Measurements from ENCODE around the gene MED12L.
A peak's percentile ranks its signal among the peaks of the same experiment; 100 is the strongest.

MED12L gene

GRCh38 chr3:151345859-151346258 lies 260.4 kb downstream of the MED12L start:
- DNase-seq, result peak; percentile 11

GRCh38 chr3:151346292-151346691 lies 260.8 kb downstream of the MED12L start:
- no peak for DNase-seq

- DNase-seq, result no peak
These were observed 262.0 kb downstream of the MED12L start for GRCh38 chr3:151347432-151347831.

GRCh38 chr3:151350656-151351055 lies 265.2 kb downstream of the MED12L start:
- DNase-seq, result no peak

- DNase-seq, result no peak
These were observed 265.8 kb downstream of the MED12L start for GRCh38 chr3:151351219-151351618.

- no peak for DNase-seq
These were observed 266.2 kb downstream of the MED12L start for GRCh38 chr3:151351648-151352047.

GRCh38 chr3:151356794-151357462 lies 271.5 kb downstream of the MED12L start:
- DNase-seq, result no peak

- DNase-seq, result no peak
These were observed 272.0 kb downstream of the MED12L start for GRCh38 chr3:151357463-151357850.

GRCh38 chr3:151362751-151363174 lies 277.3 kb downstream of the MED12L start:
- no peak for DNase-seq

GRCh38 chr3:151366993-151367392 lies 281.5 kb downstream of the MED12L start:
- DNase-seq, result no peak

GRCh38 chr3:151367448-151367847 lies 282.0 kb downstream of the MED12L start:
- DNase-seq, result no peak

GRCh38 chr3:151371526-151371925 lies 286.1 kb downstream of the MED12L start:
- no peak for DNase-seq

- no peak for DNase-seq
These were observed 286.8 kb downstream of the MED12L start for GRCh38 chr3:151372063-151372820.

- DNase-seq, result no peak
These were observed 292.4 kb downstream of the MED12L start for GRCh38 chr3:151377768-151378385.

GRCh38 chr3:151379083-151379734 lies 293.7 kb downstream of the MED12L start:
- DNase-seq, result no peak

GRCh38 chr3:151382671-151383070 lies 297.2 kb downstream of the MED12L start:
- DNase-seq, result no peak

- no peak for DNase-seq
These were observed 297.6 kb downstream of the MED12L start for GRCh38 chr3:151383111-151383510.

- no peak for DNase-seq
These were observed 298.5 kb downstream of the MED12L start for GRCh38 chr3:151383956-151384355.

- no peak for DNase-seq
These were observed 299.3 kb downstream of the MED12L start, which contains the start of gene P2RY12 for GRCh38 chr3:151384741-151385174. TSS of gene P2RY12 (minus strand) at chr3:151384753. CDS start at chr3:151338845, 45,908 bp downstream.

- DNase-seq, result no peak
These were observed 300.6 kb downstream of the MED12L start for GRCh38 chr3:151386056-151386455.

- DNase-seq, result no peak
These were observed 302.0 kb downstream of the MED12L start for GRCh38 chr3:151387432-151387831.

GRCh38 chr3:151387842-151388241 lies 302.4 kb downstream of the MED12L start:
- DNase-seq, result no peak

- no peak for DNase-seq
These were observed 306.3 kb downstream of the MED12L start for GRCh38 chr3:151391720-151392119.

Data from amniotic stem cell (primary cell).